ENCODE results near the gene NEIL1. TPM values are rescaled to one million over a fixed set of nuclear protein-coding genes. Genes with fewer than 3 reads are reported as not detected.
A peak's percentile ranks its signal among the peaks of the same experiment; 100 is the strongest.

Gene NEIL1
- total RNA-seq, 2 donors from 2014 or later: 20.2 to 25.7 TPM

GRCh38 chr15:75325922-75326321, 20.9 kb upstream of the NEIL1 start:
- no peaks in the 10 kb centered on the region for H3K36me3 Mint-ChIP-seq (ENCODE audit: low read depth)
- no peak overlapping the region for H3K4me3 Mint-ChIP-seq
- Histone ChIP-seq H3K4me3 (ENCODE audit: low read length) (no peak overlapping the region), H3K4me1 (ENCODE audit: control insufficient read depth, insufficient read depth, low read length) (no peaks in the 10 kb centered on the region), H3K9ac (ENCODE audit: extremely low read depth, low read length, poor library complexity, severe bottlenecking) (no peak overlapping the region), H3K36me3 (ENCODE audit: control insufficient read depth, insufficient read depth, low read length) (no peaks in the 10 kb centered on the region), H3K27me3 (ENCODE audit: control insufficient read depth, insufficient read depth, low read length, poor library complexity, severe bottlenecking) (no peaks in the 10 kb centered on the region), H3K27ac (ENCODE audit: low read depth, low read length) (no peak overlapping the region), H3K9me3 (ENCODE audit: control insufficient read depth, low read length) (no peaks in the 10 kb centered on the region)
- H3K4me1 Mint-ChIP-seq: no peaks in the 10 kb centered on the region
- DNase-seq: no peak
- peaks cover 8% of the 10 kb centered on the region for H3K27me3 Mint-ChIP-seq (ENCODE audit: insufficient read depth)
- H3K9me3 Mint-ChIP-seq: no peaks in the 10 kb centered on the region
- H3K27ac Mint-ChIP-seq: no peak overlapping the region
- no peak for TF ChIP-seq CTCF (conservative IDR thresholded peaks at IDR 0.05)
- 89 to 95% methylated on average over 1 to 4 of the region's 4 CpGs for WGBS, 2 experiments (ENCODE audit: insufficient coverage in 1 of 2, insufficient read length in 1 of 2)

- no peak overlapping the region for H3K9ac ChIP-seq (ENCODE audit: extremely low read depth, low read length, poor library complexity, severe bottlenecking)
- H3K27me3 Mint-ChIP-seq (ENCODE audit: insufficient read depth): peaks cover 8% of the 10 kb centered on the region
- DNase-seq: peak; percentile 56
- H3K27me3 ChIP-seq (ENCODE audit: control insufficient read depth, insufficient read depth, low read length, poor library complexity, severe bottlenecking): no peaks in the 10 kb centered on the region
- 82 to 90% methylated on average over 3 to 4 of the region's 4 CpGs for WGBS, 2 experiments (ENCODE audit: insufficient coverage in 1 of 2, insufficient read length in 1 of 2)
- H3K4me1 ChIP-seq (ENCODE audit: control insufficient read depth, insufficient read depth, low read length): no peaks in the 10 kb centered on the region
- TF ChIP-seq CTCF (conservative IDR thresholded peaks at IDR 0.05): peak; percentile 41
- H3K36me3 Mint-ChIP-seq (ENCODE audit: low read depth): no peaks in the 10 kb centered on the region
- no peak overlapping the region for H3K27ac Mint-ChIP-seq
- H3K4me3 Mint-ChIP-seq: no peak overlapping the region
- H3K4me1 Mint-ChIP-seq: no peaks in the 10 kb centered on the region
- no peak overlapping the region for H3K4me3 ChIP-seq (ENCODE audit: low read length)
- no peak overlapping the region for H3K27ac ChIP-seq (ENCODE audit: low read depth, low read length)
- H3K9me3 ChIP-seq (ENCODE audit: control insufficient read depth, low read length): no peaks in the 10 kb centered on the region
- no peaks in the 10 kb centered on the region for H3K9me3 Mint-ChIP-seq
- no peaks in the 10 kb centered on the region for H3K36me3 ChIP-seq (ENCODE audit: control insufficient read depth, insufficient read depth, low read length)
These were observed 19.8 kb upstream of the NEIL1 start for GRCh38 chr15:75327005-75327404.

DNA sequence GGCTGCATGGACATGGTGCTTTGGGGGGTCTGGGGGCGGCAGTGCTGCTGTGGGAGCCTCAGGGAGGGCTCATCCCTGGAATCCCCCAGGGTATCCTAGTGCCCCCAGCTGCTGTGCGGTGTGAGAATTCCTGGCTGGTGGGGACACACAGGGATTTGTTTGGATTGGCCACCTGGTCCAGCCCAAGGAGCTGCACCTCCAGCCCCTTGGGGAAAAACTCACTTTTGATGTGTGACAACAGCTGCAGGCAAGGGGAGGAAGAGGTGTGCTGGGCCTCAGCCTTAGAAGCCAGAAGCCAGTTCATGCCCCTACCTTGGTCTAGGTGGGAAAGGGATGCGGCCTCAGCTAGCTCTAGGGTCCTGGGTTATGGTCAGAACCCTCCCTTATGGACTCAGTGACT, 19.3 kb upstream of the NEIL1 start:
- H3K4me1 Mint-ChIP-seq: no peaks in the 10 kb centered on the region
- no peak overlapping the region for H3K4me3 Mint-ChIP-seq
- H3K9me3 Mint-ChIP-seq: no peaks in the 10 kb centered on the region
- H3K27ac Mint-ChIP-seq: no peak overlapping the region
- H3K36me3 Mint-ChIP-seq (ENCODE audit: low read depth): no peaks in the 10 kb centered on the region
- Histone ChIP-seq H3K36me3 (ENCODE audit: control insufficient read depth, insufficient read depth, low read length) (no peaks in the 10 kb centered on the region), H3K9me3 (ENCODE audit: control insufficient read depth, low read length) (no peaks in the 10 kb centered on the region), H3K4me1 (ENCODE audit: control insufficient read depth, insufficient read depth, low read length) (no peaks in the 10 kb centered on the region), H3K4me3 (ENCODE audit: low read length) (no peak overlapping the region), H3K9ac (ENCODE audit: extremely low read depth, low read length, poor library complexity, severe bottlenecking) (no peak overlapping the region), H3K27me3 (ENCODE audit: control insufficient read depth, insufficient read depth, low read length, poor library complexity, severe bottlenecking) (no peaks in the 10 kb centered on the region), H3K27ac (ENCODE audit: low read depth, low read length) (no peak overlapping the region)
- WGBS, 2 experiments (ENCODE audit: insufficient coverage in 1 of 2, insufficient read length in 1 of 2): 82 to 93% methylated on average over 2 to 3 of the region's 3 CpGs
- TF ChIP-seq CTCF (conservative IDR thresholded peaks at IDR 0.05): no peak
- DNase-seq: no peak
- peaks cover 6% of the 10 kb centered on the region for H3K27me3 Mint-ChIP-seq (ENCODE audit: insufficient read depth)

Data from endodermal cell (in vitro differentiated cells).